Smooth muscle cell (in vitro differentiated cells): ENCODE measurements around the gene LDHAL6B. TPM values are rescaled to one million over a fixed set of nuclear protein-coding genes. Genes with fewer than 3 reads are reported as not detected.

Source experiments
- DNase-seq: peaks from one replicate; lab custom pipeline; 2025; ENCODE audit not compliant: unreplicated experiment; lab: John Stamatoyannopoulos, UW
- H2AFZ ChIP-seq: fragments of 200-600 bp; sonication (generic); 2 replicates; pipeline ENCODE4 v1.6.0; 2016; ENCODE audit warnings: antibody characterized with exemption, low read depth, mild to moderate bottlenecking
- H3F3A ChIP-seq: fragments of 200-600 bp; sonication (generic); 2 replicates; pipeline ENCODE4 v1.6.0; 2017; ENCODE audit warnings: antibody characterized with exemption, low read depth
- H3K27ac ChIP-seq: fragments of 200-600 bp; sonication (generic); 2 replicates; pipeline ENCODE4 v1.5.1; 2016; ENCODE audit warnings: low read depth, mild to moderate bottlenecking
- H3K27me3 ChIP-seq: fragments of 200-600 bp; sonication (generic); 2 replicates; pipeline ENCODE4 v1.6.1; 2016; ENCODE audit warnings: low read depth, mild to moderate bottlenecking
- H3K36me3 ChIP-seq: fragments of 200-600 bp; sonication (generic); 2 replicates; pipeline ENCODE4 v1.5.1; 2016; ENCODE audit warnings: low read depth
- H3K4me1 ChIP-seq: fragments of 200-600 bp; sonication (generic); 2 replicates; pipeline ENCODE4 v1.5.1; 2016; ENCODE audit warnings: low read depth
- H3K4me2 ChIP-seq: fragments of 200-600 bp; sonication (generic); 2 replicates; pipeline ENCODE4 v1.6.0; 2016; ENCODE audit warnings: mild to moderate bottlenecking
- H3K4me3 ChIP-seq: fragments of 200-600 bp; sonication (generic); 2 replicates; pipeline ENCODE4 v1.5.1; 2016; ENCODE audit warnings: mild to moderate bottlenecking
- H3K79me2 ChIP-seq: fragments of 200-600 bp; sonication (generic); 2 replicates; pipeline ENCODE4 v1.6.0; 2016; ENCODE audit warnings: low read depth, mild to moderate bottlenecking
- H3K9ac ChIP-seq: fragments of 200-600 bp; sonication (generic); 2 replicates; pipeline ENCODE4 v1.6.0; 2016; ENCODE audit warnings: low read depth
- H3K9me3 ChIP-seq: fragments of 200-600 bp; sonication (generic); replicated peaks from 2 replicates; pipeline ENCODE4 v1.5.1; 2016; ENCODE audit warnings: low read depth
- H4K20me1 ChIP-seq: fragments of 200-600 bp; sonication (generic); 2 replicates; pipeline ENCODE4 v1.6.0; 2016; ENCODE audit warnings: low read depth
- CTCF ChIP-seq: fragments of 200-600 bp; sonication (generic); IDR thresholded peaks from 2 replicates; pipeline ENCODE4 v1.5.1; 2017; ENCODE audit warnings: borderline replicate concordance, mild to moderate bottlenecking, antibody characterized with exemption; ENCODE audit not compliant: insufficient read depth, poor library complexity, severe bottlenecking
- whole genome bisulfite sequencing: methylation state at CpG from one replicate; pipeline ENCODE4 v1.1.7; 2016; ENCODE audit warnings: low lambda C conversion rate; 5-methylcytosine and 5-hydroxymethylcytosine counted together
- polyA plus RNA-seq: library from polyadenylated mRNA; unstranded; fragments of >200 nt; fragmentation: Nextera tagmentation; extraction: Ambion mirVana; gene quantifications from 2 replicates; pipeline ENCODE4 v1.2.1, GENCODE V29; 2016
- total RNA-seq: library from RNA; depleted of rRNA; stranded (reverse); fragments of >200 nt; gene quantifications from 2 replicates; pipeline ENCODE4 v1.2.3, GENCODE V29; 2014

LDHAL6B gene
- total and polyA plus RNA-seq, 2 experiments from 2014 or later: not detected

- Histone ChIP-seq H3K36me3 (no peaks in the 10 kb centered on the region), H3K9me3 (no peaks in the 10 kb centered on the region), H3K9ac (peak overlapping the region; percentile 85), H3F3A (peaks cover 8% of the 10 kb centered on the region), H4K20me1 (no peaks in the 10 kb centered on the region), H3K4me1 (peaks cover 3% of the 10 kb centered on the region), H3K27me3 (no peaks in the 10 kb centered on the region), H2AFZ (no peak overlapping the region), H3K4me3 (no peak overlapping the region), H3K27ac (peak overlapping the region; percentile 97), H3K79me2 (no peaks in the 10 kb centered on the region), H3K4me2 (peak overlapping the region; percentile 31)
- 55% methylated on average over 10 of the region's 10 CpGs for WGBS
- DNase-seq: no peak
- no peak for TF ChIP-seq CTCF
Measured at GRCh38 chr15:59199626-59200465, 6.8 kb upstream of the LDHAL6B start.

GRCh38 chr15:59200560-59200959 is 6.1 kb upstream of the LDHAL6B start:
- H3K4me3 ChIP-seq: no peak overlapping the region
- peak overlapping the region; percentile 24 for H3K4me2 ChIP-seq
- WGBS: 52% methylated on average over 9 of the region's 9 CpGs
- H3K27ac ChIP-seq: peak overlapping the region; percentile 97
- no peaks in the 10 kb centered on the region for H3K36me3 ChIP-seq
- peaks cover 8% of the 10 kb centered on the region for H3F3A ChIP-seq
- TF ChIP-seq CTCF: no peak
- no peaks in the 10 kb centered on the region for H3K9me3 ChIP-seq
- no peak overlapping the region for H2AFZ ChIP-seq
- no peaks in the 10 kb centered on the region for H3K79me2 ChIP-seq
- no peaks in the 10 kb centered on the region for H4K20me1 ChIP-seq
- DNase-seq: no peak
- H3K4me1 ChIP-seq: peaks cover 3% of the 10 kb centered on the region
- H3K9ac ChIP-seq: peak overlapping the region; percentile 85
- H3K27me3 ChIP-seq: no peaks in the 10 kb centered on the region

- DNase-seq: no peak
- peaks cover 8% of the 10 kb centered on the region for H3F3A ChIP-seq
- no peak overlapping the region for H3K4me3 ChIP-seq
- no peaks in the 10 kb centered on the region for H3K79me2 ChIP-seq
- H4K20me1 ChIP-seq: no peaks in the 10 kb centered on the region
- no peaks in the 10 kb centered on the region for H3K9me3 ChIP-seq
- WGBS: 73% methylated on average over 6 of the region's 6 CpGs
- no peak for TF ChIP-seq CTCF
- H3K27me3 ChIP-seq: no peaks in the 10 kb centered on the region
- H3K4me2 ChIP-seq: no peak overlapping the region
- H2AFZ ChIP-seq: no peak overlapping the region
- H3K9ac ChIP-seq: no peak overlapping the region
- peaks cover 8% of the 10 kb centered on the region for H3K36me3 ChIP-seq
- no peak overlapping the region for H3K27ac ChIP-seq
- no peaks in the 10 kb centered on the region for H3K4me1 ChIP-seq
Measured at GRCh38 chr15:59203008-59203407, 3.6 kb upstream of the LDHAL6B start.

DNA sequence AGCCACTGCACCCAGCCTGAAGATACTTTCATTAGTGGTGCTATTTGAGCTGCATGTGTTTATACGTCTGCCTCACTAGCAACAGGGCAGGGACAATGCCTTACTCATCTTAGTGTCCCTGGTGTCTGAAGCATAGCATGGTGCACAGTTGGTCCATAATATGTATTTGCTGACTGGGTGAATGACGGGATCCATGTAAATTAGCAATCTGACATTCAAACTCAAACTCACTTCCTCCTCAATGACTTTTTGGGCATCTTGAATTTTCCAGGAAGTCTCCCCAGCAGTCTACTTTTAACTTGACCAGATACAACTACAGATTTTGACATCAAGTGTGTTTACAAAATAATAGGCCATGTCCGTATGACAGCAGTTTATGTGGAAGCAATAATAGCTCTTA is 3.0 kb upstream of the LDHAL6B start:
- TF ChIP-seq CTCF: no peak
- 79% methylated on average over 3 of the region's 3 CpGs for WGBS
- Histone ChIP-seq H3K4me1 (no peaks in the 10 kb centered on the region), H3K79me2 (no peaks in the 10 kb centered on the region), H3K27ac (no peak overlapping the region), H3K27me3 (no peaks in the 10 kb centered on the region), H3F3A (peaks cover 10% of the 10 kb centered on the region), H3K36me3 (peaks cover 9% of the 10 kb centered on the region), H3K9me3 (no peaks in the 10 kb centered on the region), H3K4me2 (no peak overlapping the region), H2AFZ (no peak overlapping the region), H3K9ac (no peak overlapping the region), H3K4me3 (no peak overlapping the region), H4K20me1 (no peaks in the 10 kb centered on the region)
- no peak for DNase-seq
